ENCODE results near the gene ANKRD6. TPM values are rescaled to one million over a fixed set of nuclear protein-coding genes. Genes with fewer than 3 reads are reported as not detected.

ANKRD6 gene
- total RNA-seq, 1 experiment from 2014 or later, result 2.4 TPM

GRCh38 chr6:89590133-89590532, 157.2 kb downstream of the ANKRD6 start:
- no peak for DNase-seq (ENCODE audit: low read depth, low spot score)
- Histone ChIP-seq H3K4me3 (ENCODE audit: low read depth in 2 of 2, low read length in 2 of 2) (no peak overlapping the region), H3K4me1 (ENCODE audit: control insufficient read depth, insufficient read depth, low read length) (no peaks in the 10 kb centered on the region), H3K27me3 (ENCODE audit: control insufficient read depth, insufficient read depth, low read length) (no peaks in the 10 kb centered on the region), H3K27ac (ENCODE audit: low read length) (no peak overlapping the region), H3K9me3 (ENCODE audit: control insufficient read depth, insufficient read depth, low read depth, low read length) (no peaks in the 10 kb centered on the region), H3K36me3 (ENCODE audit: control insufficient read depth, insufficient read depth, low read length) (no peaks in the 10 kb centered on the region)
- TF ChIP-seq TCF7L2 (IDR thresholded peaks at IDR 0.05; ENCODE audit: low read depth, low read length), result no peak
- TF ChIP-seq, protein P1, sequence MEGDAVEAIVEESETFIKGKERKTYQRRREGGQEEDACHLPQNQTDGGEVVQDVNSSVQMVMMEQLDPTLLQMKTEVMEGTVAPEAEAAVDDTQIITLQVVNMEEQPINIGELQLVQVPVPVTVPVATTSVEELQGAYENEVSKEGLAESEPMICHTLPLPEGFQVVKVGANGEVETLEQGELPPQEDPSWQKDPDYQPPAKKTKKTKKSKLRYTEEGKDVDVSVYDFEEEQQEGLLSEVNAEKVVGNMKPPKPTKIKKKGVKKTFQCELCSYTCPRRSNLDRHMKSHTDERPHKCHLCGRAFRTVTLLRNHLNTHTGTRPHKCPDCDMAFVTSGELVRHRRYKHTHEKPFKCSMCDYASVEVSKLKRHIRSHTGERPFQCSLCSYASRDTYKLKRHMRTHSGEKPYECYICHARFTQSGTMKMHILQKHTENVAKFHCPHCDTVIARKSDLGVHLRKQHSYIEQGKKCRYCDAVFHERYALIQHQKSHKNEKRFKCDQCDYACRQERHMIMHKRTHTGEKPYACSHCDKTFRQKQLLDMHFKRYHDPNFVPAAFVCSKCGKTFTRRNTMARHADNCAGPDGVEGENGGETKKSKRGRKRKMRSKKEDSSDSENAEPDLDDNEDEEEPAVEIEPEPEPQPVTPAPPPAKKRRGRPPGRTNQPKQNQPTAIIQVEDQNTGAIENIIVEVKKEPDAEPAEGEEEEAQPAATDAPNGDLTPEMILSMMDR (IDR thresholded peaks at IDR 0.05), result no peak
- TF ChIP-seq SIN3A (IDR thresholded peaks at IDR 0.05; ENCODE audit: borderline replicate concordance, insufficient read depth, low read depth, low read length), result no peak
- TF ChIP-seq, protein P2, sequence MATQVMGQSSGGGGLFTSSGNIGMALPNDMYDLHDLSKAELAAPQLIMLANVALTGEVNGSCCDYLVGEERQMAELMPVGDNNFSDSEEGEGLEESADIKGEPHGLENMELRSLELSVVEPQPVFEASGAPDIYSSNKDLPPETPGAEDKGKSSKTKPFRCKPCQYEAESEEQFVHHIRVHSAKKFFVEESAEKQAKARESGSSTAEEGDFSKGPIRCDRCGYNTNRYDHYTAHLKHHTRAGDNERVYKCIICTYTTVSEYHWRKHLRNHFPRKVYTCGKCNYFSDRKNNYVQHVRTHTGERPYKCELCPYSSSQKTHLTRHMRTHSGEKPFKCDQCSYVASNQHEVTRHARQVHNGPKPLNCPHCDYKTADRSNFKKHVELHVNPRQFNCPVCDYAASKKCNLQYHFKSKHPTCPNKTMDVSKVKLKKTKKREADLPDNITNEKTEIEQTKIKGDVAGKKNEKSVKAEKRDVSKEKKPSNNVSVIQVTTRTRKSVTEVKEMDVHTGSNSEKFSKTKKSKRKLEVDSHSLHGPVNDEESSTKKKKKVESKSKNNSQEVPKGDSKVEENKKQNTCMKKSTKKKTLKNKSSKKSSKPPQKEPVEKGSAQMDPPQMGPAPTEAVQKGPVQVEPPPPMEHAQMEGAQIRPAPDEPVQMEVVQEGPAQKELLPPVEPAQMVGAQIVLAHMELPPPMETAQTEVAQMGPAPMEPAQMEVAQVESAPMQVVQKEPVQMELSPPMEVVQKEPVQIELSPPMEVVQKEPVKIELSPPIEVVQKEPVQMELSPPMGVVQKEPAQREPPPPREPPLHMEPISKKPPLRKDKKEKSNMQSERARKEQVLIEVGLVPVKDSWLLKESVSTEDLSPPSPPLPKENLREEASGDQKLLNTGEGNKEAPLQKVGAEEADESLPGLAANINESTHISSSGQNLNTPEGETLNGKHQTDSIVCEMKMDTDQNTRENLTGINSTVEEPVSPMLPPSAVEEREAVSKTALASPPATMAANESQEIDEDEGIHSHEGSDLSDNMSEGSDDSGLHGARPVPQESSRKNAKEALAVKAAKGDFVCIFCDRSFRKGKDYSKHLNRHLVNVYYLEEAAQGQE (IDR thresholded peaks at IDR 0.05; ENCODE audit: insufficient read depth in 1 of 2, low read depth in 2 of 2, low read length in 1 of 2), result no peak
- TF ChIP-seq POLR2AphosphoS5 (IDR thresholded peaks at IDR 0.05; ENCODE audit: low read depth, low read length), result no peak
- no peak for ATAC-seq
- in situ Hi-C loops (cut with HindIII; ENCODE audit: low pct_unique_long_range_greater_than_20kb, low sequenced_read_pairs) (no loop called here), intact Hi-C loops (cut with micrococcal nuclease; ENCODE audit: unreplicated experiment) (no loop called here)
- CTCF ChIA-PET, result no interaction called here
- POLR2A ChIA-PET, result no interaction called here
- no TSS peak for BruUV-seq (replicated peaks)

DNA sequence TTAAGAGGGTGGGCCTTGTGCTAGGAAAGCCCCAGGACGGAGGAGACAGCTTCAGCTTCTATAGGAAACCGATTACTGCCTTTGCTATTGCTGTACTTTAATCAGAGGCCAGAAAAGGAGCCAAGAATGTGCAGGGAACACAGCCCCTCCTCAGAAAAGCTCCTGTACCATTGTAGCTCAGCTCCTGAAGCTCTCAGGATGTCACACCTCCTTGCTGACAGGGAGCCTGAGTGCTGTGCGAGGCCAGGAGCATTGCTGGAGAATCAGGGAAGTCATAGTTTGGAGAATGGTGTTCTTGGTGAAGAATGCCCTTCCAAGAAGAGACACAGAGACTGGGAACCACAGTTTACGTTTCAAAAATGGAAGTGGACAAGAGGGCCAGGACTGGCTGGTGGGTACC, 158.8 kb downstream of the ANKRD6 start:
- DNase-seq (ENCODE audit: low read depth, low spot score), result no peak
- TF ChIP-seq POLR2AphosphoS5 (IDR thresholded peaks at IDR 0.05; ENCODE audit: low read depth, low read length) (no peak), SIN3A (IDR thresholded peaks at IDR 0.05; ENCODE audit: borderline replicate concordance, insufficient read depth, low read depth, low read length) (no peak), TCF7L2 (IDR thresholded peaks at IDR 0.05; ENCODE audit: low read depth, low read length) (no peak)
- TF ChIP-seq, protein P2 (IDR thresholded peaks at IDR 0.05; ENCODE audit: insufficient read depth in 1 of 2, low read depth in 2 of 2, low read length in 1 of 2), result no peak
- TF ChIP-seq, protein P1 (IDR thresholded peaks at IDR 0.05), result no peak
- Histone ChIP-seq H3K4me3 (ENCODE audit: low read depth in 2 of 2, low read length in 2 of 2) (no peak overlapping the region), H3K27me3 (ENCODE audit: control insufficient read depth, insufficient read depth, low read length) (no peaks in the 10 kb centered on the region), H3K9me3 (ENCODE audit: control insufficient read depth, insufficient read depth, low read depth, low read length) (no peaks in the 10 kb centered on the region), H3K4me1 (ENCODE audit: control insufficient read depth, insufficient read depth, low read length) (no peaks in the 10 kb centered on the region), H3K36me3 (ENCODE audit: control insufficient read depth, insufficient read depth, low read length) (no peaks in the 10 kb centered on the region), H3K27ac (ENCODE audit: low read length) (no peak overlapping the region)
- CTCF ChIA-PET, result no interaction called here
- BruUV-seq (replicated peaks), result no TSS peak
- in situ Hi-C loops (cut with HindIII; ENCODE audit: low pct_unique_long_range_greater_than_20kb, low sequenced_read_pairs), result no loop called here
- intact Hi-C loops (cut with micrococcal nuclease; ENCODE audit: unreplicated experiment), result no loop called here
- POLR2A ChIA-PET, result no interaction called here
- ATAC-seq, result no peak
